Keratinocyte (primary cell): ENCODE data around the gene TEX13D. TPM values are rescaled to one million over a fixed set of nuclear protein-coding genes. Genes with fewer than 3 reads are reported as not detected.

Experiments
- DNase-seq: peaks from one replicate; pipeline ENCODE4 v3.0.0-alpha.2; 2011; ENCODE audit warnings: low read depth, missing footprints, low spot score
- FAIRE-seq: peaks from 2 replicates; lab custom pipeline; 2011; peaks lifted over from hg19 to GRCh38; lab: Jason Lieb, UNC
- H2AFZ ChIP-seq: 2 replicates; pipeline ENCODE4 v1.6.0; 2012; ENCODE audit warnings: low read length, control low read depth, inconsistent platforms; ENCODE audit not compliant: control insufficient read depth
- H3K27ac ChIP-seq: 2 replicates; pipeline ENCODE4 v1.5.1; 2011; ENCODE audit warnings: low read length; ENCODE audit not compliant: control insufficient read depth, insufficient read depth
- H3K27me3 ChIP-seq: 3 replicates; pipeline ENCODE4 v1.6.0; 2011; ENCODE audit warnings: low read length; ENCODE audit not compliant: control insufficient read depth, insufficient read depth; ENCODE audit errors: extremely low read depth
- H3K36me3 ChIP-seq, 2 experiments: 2 replicates in 1 of 2; 3 replicates in 1 of 2; pipeline ENCODE4 v1.5.1; 2011; ENCODE audit warnings: low read length in 2 of 2, mild to moderate bottlenecking in 1 of 2; ENCODE audit not compliant: control insufficient read depth in 2 of 2, insufficient read depth in 2 of 2; ENCODE audit errors: extremely low read depth in 1 of 2
- H3K4me1 ChIP-seq: 3 replicates; pipeline ENCODE4 v1.5.1; 2011; ENCODE audit warnings: low read length; ENCODE audit not compliant: control insufficient read depth, insufficient read depth; ENCODE audit errors: extremely low read depth
- H3K4me2 ChIP-seq: 3 replicates; pipeline ENCODE4 v1.6.0; 2011; ENCODE audit warnings: low read depth, low read length; ENCODE audit not compliant: control insufficient read depth, insufficient read depth; ENCODE audit errors: extremely low read depth
- H3K4me3 ChIP-seq, 3 experiments: fragments of 200-600 bp in 1 of 3; sonication (generic) in 1 of 3; 2 replicates in 2 of 3; 3 replicates in 1 of 3; pipeline ENCODE4 v1.5.1; 2011 to 2016; ENCODE audit warnings: low read length in 3 of 3, mild to moderate bottlenecking in 3 of 3, control low read depth in 2 of 3, inconsistent platforms in 1 of 3, low read depth in 1 of 3, mixed read lengths in 1 of 3, mixed run types in 1 of 3, moderate library complexity in 1 of 3; ENCODE audit not compliant: control insufficient read depth in 2 of 3, insufficient read depth in 2 of 3; ENCODE audit errors: extremely low read depth in 1 of 3
- H3K79me2 ChIP-seq: 2 replicates; pipeline ENCODE4 v1.6.0; 2012; ENCODE audit warnings: low read length; ENCODE audit not compliant: control insufficient read depth, insufficient read depth
- H3K9ac ChIP-seq: 3 replicates; pipeline ENCODE4 v1.6.0; 2011; ENCODE audit warnings: low read length; ENCODE audit not compliant: control insufficient read depth, insufficient read depth; ENCODE audit errors: extremely low read depth
- H3K9me1 ChIP-seq: 3 replicates; pipeline ENCODE4 v1.6.0; 2011; ENCODE audit warnings: low read length; ENCODE audit not compliant: control insufficient read depth, insufficient read depth; ENCODE audit errors: extremely low read depth
- H3K9me3 ChIP-seq: 2 replicates; pipeline ENCODE4 v1.5.1; 2012; ENCODE audit warnings: low read depth, low read length; ENCODE audit not compliant: control insufficient read depth
- H4K20me1 ChIP-seq: 3 replicates; pipeline ENCODE4 v1.6.0; 2011; ENCODE audit warnings: low read length; ENCODE audit not compliant: control insufficient read depth, insufficient read depth; ENCODE audit errors: extremely low read depth
- EZH2 ChIP-seq: IDR thresholded peaks from one replicate; pipeline ENCODE4 v1.6.1; 2012; ENCODE audit warnings: inconsistent platforms, mild to moderate bottlenecking, low read length, moderate library complexity
- dilution Hi-C: fragments of 300-500 bp; cut with MboI; formaldehyde crosslinking; loops from one replicate; pipeline ENCODE4 v1.7.0; 2020; ENCODE audit warnings: low sequenced_read_pairs; ENCODE audit not compliant: extremely low pct_ligation_motif_present
- polyA plus RNA-seq, 5 experiments: library from polyadenylated mRNA; depleted of rRNA in 3 of 5; stranded (reverse) in 3 of 5; stranded (forward) in 1 of 5; unstranded in 1 of 5; fragments of >200 nt; gene quantifications; 1 replicate in 1 of 5; 2 replicates in 3 of 5; 3 replicates in 1 of 5; pipeline versions ENCODE4 v1.2.1 to v1.2.3, GENCODE V29; 2011 to 2012; ENCODE audit warnings: missing spikeins in 2 of 5, low read depth in 1 of 5, low replicate concordance in 1 of 5
- TF ChIP-seq, protein P1 (sequence below), 3 experiments: IDR thresholded peaks in 1 of 3; conservative IDR thresholded peaks in 1 of 3; optimal IDR thresholded peaks in 1 of 3; 2 replicates in 2 of 3; 3 replicates in 1 of 3; pipeline versions ENCODE3 to v1.5.1; 2011; ENCODE audit warnings: low read length in 3 of 3, mild to moderate bottlenecking in 3 of 3, moderate library complexity in 2 of 3, control low read depth in 1 of 3, inconsistent platforms in 1 of 3; ENCODE audit not compliant: insufficient read depth in 2 of 3; ENCODE audit errors: extremely low read depth in 1 of 3

TEX13D gene
- polyA plus RNA-seq, 1 donor (not counting 4 experiments of a cell fraction or from before 2014, with no cell fraction given), result not detected

DNA sequence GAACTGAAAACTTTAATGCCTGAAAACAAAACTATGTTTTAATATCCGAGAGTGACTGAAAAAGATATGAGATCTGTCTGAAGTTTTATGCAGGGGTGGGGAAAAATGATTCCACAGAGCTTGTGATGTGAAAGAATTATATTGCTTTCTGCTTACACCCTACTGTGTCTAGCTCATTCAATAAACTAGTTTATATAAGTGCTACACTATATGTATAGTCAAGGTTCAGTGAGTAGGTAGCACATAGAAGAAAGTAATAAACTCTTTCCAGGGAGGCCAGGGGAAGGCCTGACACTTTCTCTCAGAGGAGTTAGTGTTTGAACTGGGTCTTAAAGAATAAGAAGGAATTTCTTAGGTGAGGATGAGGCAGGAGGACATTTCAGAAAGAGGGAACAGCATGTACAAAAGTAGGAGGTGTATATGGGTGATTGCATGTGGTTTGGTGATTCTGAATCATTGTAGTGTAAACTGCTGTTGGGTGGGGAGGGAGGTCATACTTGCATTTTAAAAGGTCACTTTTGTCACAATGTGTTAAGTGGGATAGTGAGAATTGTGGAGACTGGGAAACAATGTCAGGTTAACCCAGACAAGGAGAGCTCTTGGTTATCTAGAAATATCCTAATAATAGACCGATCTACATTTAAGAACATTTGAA is 25.1 kb upstream of the TEX13D start:
- H3K4me1 ChIP-seq, result no peaks in the 10 kb centered on the region
- H3K4me2 ChIP-seq, result no peak overlapping the region
- dilution Hi-C loops, result no loop called here
- no peaks in the 10 kb centered on the region for H3K27me3 ChIP-seq
- no peak overlapping the region for H3K27ac ChIP-seq
- H3K36me3 ChIP-seq, result no peaks in the 10 kb centered on the region
- H4K20me1 ChIP-seq, result no peaks in the 10 kb centered on the region
- H3K79me2 ChIP-seq, result no peaks in the 10 kb centered on the region
- no peak for DNase-seq
- no peak for FAIRE-seq
- H3K4me3 ChIP-seq, result no peak overlapping the region
- no peak overlapping the region for H2AFZ ChIP-seq
- TF ChIP-seq, protein P1, sequence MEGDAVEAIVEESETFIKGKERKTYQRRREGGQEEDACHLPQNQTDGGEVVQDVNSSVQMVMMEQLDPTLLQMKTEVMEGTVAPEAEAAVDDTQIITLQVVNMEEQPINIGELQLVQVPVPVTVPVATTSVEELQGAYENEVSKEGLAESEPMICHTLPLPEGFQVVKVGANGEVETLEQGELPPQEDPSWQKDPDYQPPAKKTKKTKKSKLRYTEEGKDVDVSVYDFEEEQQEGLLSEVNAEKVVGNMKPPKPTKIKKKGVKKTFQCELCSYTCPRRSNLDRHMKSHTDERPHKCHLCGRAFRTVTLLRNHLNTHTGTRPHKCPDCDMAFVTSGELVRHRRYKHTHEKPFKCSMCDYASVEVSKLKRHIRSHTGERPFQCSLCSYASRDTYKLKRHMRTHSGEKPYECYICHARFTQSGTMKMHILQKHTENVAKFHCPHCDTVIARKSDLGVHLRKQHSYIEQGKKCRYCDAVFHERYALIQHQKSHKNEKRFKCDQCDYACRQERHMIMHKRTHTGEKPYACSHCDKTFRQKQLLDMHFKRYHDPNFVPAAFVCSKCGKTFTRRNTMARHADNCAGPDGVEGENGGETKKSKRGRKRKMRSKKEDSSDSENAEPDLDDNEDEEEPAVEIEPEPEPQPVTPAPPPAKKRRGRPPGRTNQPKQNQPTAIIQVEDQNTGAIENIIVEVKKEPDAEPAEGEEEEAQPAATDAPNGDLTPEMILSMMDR (optimal IDR thresholded peaks at IDR 0.05 in 1 of 3, IDR thresholded peaks at IDR 0.05 in 1 of 3, conservative IDR thresholded peaks at IDR 0.05 in 1 of 3; ENCODE audit: extremely low read depth in 1 of 3, insufficient read depth in 2 of 3, low read length in 3 of 3), result no peak
- no peak for TF ChIP-seq EZH2
- no peaks in the 10 kb centered on the region for H3K9me3 ChIP-seq
- H3K9me1 ChIP-seq, result no peaks in the 10 kb centered on the region
- no peak overlapping the region for H3K9ac ChIP-seq

DNA sequence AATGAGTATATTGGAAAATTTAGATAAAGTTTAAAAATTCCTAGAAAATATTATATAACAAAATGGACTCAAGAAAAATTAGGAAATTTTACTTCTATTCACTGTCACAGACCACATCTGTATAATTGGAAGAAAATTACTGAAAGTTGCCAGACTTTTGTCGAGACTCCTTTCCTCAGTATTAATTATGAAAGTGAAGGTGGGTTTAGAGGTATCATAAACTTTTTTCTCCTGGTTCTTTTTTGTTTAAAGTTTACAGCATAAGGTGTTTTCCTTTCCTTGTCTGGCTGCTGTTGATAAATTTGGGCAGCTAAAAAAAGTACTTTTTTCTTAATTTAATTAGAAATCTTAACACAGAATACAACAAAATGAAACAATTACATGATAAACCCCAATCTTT is 6.7 kb upstream of the TEX13D start:
- TF ChIP-seq EZH2, result no peak
- TF ChIP-seq, protein P1 (optimal IDR thresholded peaks at IDR 0.05 in 1 of 3, IDR thresholded peaks at IDR 0.05 in 1 of 3, conservative IDR thresholded peaks at IDR 0.05 in 1 of 3; ENCODE audit: extremely low read depth in 1 of 3, insufficient read depth in 2 of 3, low read length in 3 of 3), result no peak
- no peak overlapping the region for H3K9ac ChIP-seq
- dilution Hi-C loops, result no loop called here
- H3K9me3 ChIP-seq, result no peaks in the 10 kb centered on the region
- FAIRE-seq, result no peak
- no peaks in the 10 kb centered on the region for H3K36me3 ChIP-seq
- no peak overlapping the region for H3K27ac ChIP-seq
- no peaks in the 10 kb centered on the region for H4K20me1 ChIP-seq
- H3K4me1 ChIP-seq, result peaks cover 3% of the 10 kb centered on the region
- no peak overlapping the region for H2AFZ ChIP-seq
- H3K79me2 ChIP-seq, result no peaks in the 10 kb centered on the region
- no peak for DNase-seq
- no peak overlapping the region for H3K4me2 ChIP-seq
- no peaks in the 10 kb centered on the region for H3K27me3 ChIP-seq
- H3K9me1 ChIP-seq, result no peaks in the 10 kb centered on the region
- no peak overlapping the region for H3K4me3 ChIP-seq
